IMR-90 (cell line): ENCODE results near the gene SLC22A2. TPM values are rescaled to one million over a fixed set of nuclear protein-coding genes. Genes with fewer than 3 reads are reported as not detected.

Experiments used
- ATAC-seq: fragments of 200-7000 bp; cut with Tn5 transposase; 2 replicates; pipeline ENCODE4 v1.9.1; 2020; ENCODE audit warnings: low read depth, mild to moderate bottlenecking, moderate library complexity
- BruUV-seq: library from RNA; stranded (reverse); fragments of 400-500 nt; replicated peaks from 2 replicates; lab custom pipeline; 2021; lab: Mats Ljungman, UMichigan
- CTCF ChIA-PET: fragments of 300-600 bp; formaldehyde crosslinking; extraction: SDS; loops from one replicate; lab custom pipeline; 2021; ENCODE audit warnings: antibody characterized with exemption; lab: Yijun Ruan, JAX
- POLR2A ChIA-PET: fragments of 300-600 bp; sonication (Branson Sonifier 250); formaldehyde crosslinking; loops from one replicate; lab custom pipeline; 2022; ENCODE audit warnings: antibody characterized with exemption; ENCODE audit not compliant: unreplicated experiment; lab: Charles Lee
- DNase-seq: peaks from one replicate; pipeline ENCODE4 v3.0.0; 2013
- H2AFZ ChIP-seq: replicated peaks from 2 replicates; pipeline ENCODE3; 2013; ENCODE audit warnings: low read length, mild to moderate bottlenecking; ENCODE audit not compliant: poor library complexity
- H2AK5ac ChIP-seq: 2 replicates; pipeline ENCODE4 v1.6.1; 2013; ENCODE audit warnings: low read depth, low read length, inconsistent platforms
- H2AK9ac ChIP-seq: replicated peaks from 2 replicates; pipeline ENCODE3; 2013; ENCODE audit warnings: mild to moderate bottlenecking, low read depth, low read length, moderate library complexity; ENCODE audit not compliant: poor library complexity
- H2BK120ac ChIP-seq: 2 replicates; pipeline ENCODE4 v1.6.1; 2013; ENCODE audit warnings: low read depth, low read length, inconsistent platforms
- H2BK15ac ChIP-seq: 3 replicates; pipeline ENCODE4 v1.6.1; 2013; ENCODE audit warnings: low read depth, low read length, inconsistent platforms
- H2BK20ac ChIP-seq: 2 replicates; pipeline ENCODE4 v1.6.1; 2013; ENCODE audit warnings: low read depth, mild to moderate bottlenecking, inconsistent platforms, low read length, moderate library complexity
- H2BK5ac ChIP-seq: 2 replicates; pipeline ENCODE4 v1.6.1; 2013; ENCODE audit warnings: mild to moderate bottlenecking, low read depth, low read length, inconsistent platforms; ENCODE audit not compliant: poor library complexity, severe bottlenecking
- H3K14ac ChIP-seq: replicated peaks from 2 replicates; pipeline ENCODE4 v1.6.1; 2013; ENCODE audit warnings: low read depth, low read length, inconsistent platforms
- H3K18ac ChIP-seq: 2 replicates; pipeline ENCODE4 v1.6.1; 2013; ENCODE audit warnings: low read depth, low read length, control low read depth
- H3K23ac ChIP-seq: 2 replicates; pipeline ENCODE4 v1.6.1; 2013; ENCODE audit warnings: low read depth, low read length, inconsistent platforms
- H3K27ac ChIP-seq: 2 replicates; pipeline ENCODE4 v1.5.1; 2013; ENCODE audit warnings: mild to moderate bottlenecking, control low read depth, low read length; ENCODE audit not compliant: insufficient read depth
- H3K27me3 ChIP-seq: 2 replicates; pipeline ENCODE4 v1.6.1; 2013; ENCODE audit warnings: low read length; ENCODE audit not compliant: control insufficient read depth, insufficient read depth
- H3K36me3 ChIP-seq: 2 replicates; pipeline ENCODE4 v1.6.1; 2013; ENCODE audit warnings: low read length, mixed read lengths; ENCODE audit not compliant: control insufficient read depth, insufficient read depth
- H3K4ac ChIP-seq: 2 replicates; pipeline ENCODE4 v1.6.1; 2013; ENCODE audit warnings: low read depth, low read length, inconsistent platforms
- H3K4me1 ChIP-seq: 2 replicates; pipeline ENCODE4 v1.6.1; 2013; ENCODE audit warnings: low read length, mixed read lengths; ENCODE audit not compliant: control insufficient read depth, insufficient read depth
- H3K4me2 ChIP-seq: 2 replicates; pipeline ENCODE4 v1.6.1; 2013; ENCODE audit warnings: low read depth, mild to moderate bottlenecking, control low read depth, low read length, moderate library complexity
- H3K4me3 ChIP-seq: 2 replicates; pipeline ENCODE4 v1.5.1; 2013; ENCODE audit warnings: low read depth, mild to moderate bottlenecking, control low read depth, low read length, moderate library complexity; ENCODE audit not compliant: insufficient read depth
- H3K56ac ChIP-seq: 2 replicates; pipeline ENCODE4 v1.6.1; 2013; ENCODE audit warnings: low read length, inconsistent platforms; ENCODE audit not compliant: insufficient read depth; ENCODE audit errors: extremely low read depth
- H3K79me1 ChIP-seq, 2 experiments: 2 replicates each; pipeline ENCODE4 v1.6.1; 2013; ENCODE audit warnings: low read length in 2 of 2, inconsistent platforms in 1 of 2, low read depth in 1 of 2
- H3K9ac ChIP-seq: 2 replicates; pipeline ENCODE4 v1.6.1; 2013; ENCODE audit warnings: low read depth, low read length, control low read depth
- H3K9me1 ChIP-seq: 2 replicates; pipeline ENCODE4 v1.6.1; 2013; ENCODE audit warnings: low read length, inconsistent platforms; ENCODE audit not compliant: insufficient read depth
- H3K9me3 ChIP-seq: 2 replicates; pipeline ENCODE4 v1.6.1; 2013; ENCODE audit warnings: low read length; ENCODE audit not compliant: control insufficient read depth, insufficient read depth
- H4K20me1 ChIP-seq: 2 replicates; pipeline ENCODE4 v1.6.1; 2013; ENCODE audit warnings: low read length, inconsistent platforms; ENCODE audit not compliant: insufficient read depth
- H4K5ac ChIP-seq: 2 replicates; pipeline ENCODE4 v1.6.1; 2013; ENCODE audit warnings: mild to moderate bottlenecking, low read depth, low read length, control low read depth
- H4K8ac ChIP-seq, 2 experiments: 2 replicates each; pipeline ENCODE4 v1.6.1; 2013; ENCODE audit warnings: low read depth in 2 of 2, low read length in 2 of 2, control low read depth in 1 of 2, inconsistent platforms in 1 of 2
- H4K91ac ChIP-seq: 2 replicates; pipeline ENCODE4 v1.6.1; 2013; ENCODE audit warnings: low read depth, low read length, inconsistent platforms; ENCODE audit not compliant: insufficient read depth
- FOS ChIP-seq: fragments of 150-350 bp; IDR thresholded peaks from 2 replicates; pipeline ENCODE4 v1.6.1; 2016; ENCODE audit warnings: low read depth, low read length
- MAFK ChIP-seq: IDR thresholded peaks from 2 replicates; pipeline ENCODE4 v1.6.1; 2012; ENCODE audit warnings: low read depth, low read length, improper control_type of control experiment
- NFE2L2 ChIP-seq: fragments of 150-350 bp; IDR thresholded peaks from 2 replicates; pipeline ENCODE4 v1.6.1; 2016; ENCODE audit warnings: low read depth, mild to moderate bottlenecking, low read length
- POLR2A ChIP-seq: IDR thresholded peaks from 2 replicates; pipeline ENCODE4 v1.6.1; 2012; ENCODE audit warnings: mild to moderate bottlenecking, low read depth, low read length
- SMC3 ChIP-seq: fragments of 150-350 bp; IDR thresholded peaks from 2 replicates; pipeline ENCODE4 v1.6.1; 2016; ENCODE audit warnings: low read depth, mild to moderate bottlenecking, antibody characterized with exemption, low read length, moderate library complexity
- USF2 ChIP-seq: fragments of 150-350 bp; IDR thresholded peaks from 2 replicates; pipeline ENCODE4 v1.6.1; 2017; ENCODE audit warnings: mild to moderate bottlenecking, antibody characterized with exemption, low read length, low read depth
- WGBS, 2 experiments: methylation state at CpG; one replicate each; pipeline versions ENCODE4 v1.1.5 to v1.1.7; 2013; ENCODE audit warnings: missing lambda C conversion rate in 2 of 2; ENCODE audit not compliant: insufficient read length in 1 of 2; ENCODE audit errors: extremely low coverage in 2 of 2; 5-methylcytosine and 5-hydroxymethylcytosine counted together
- dilution Hi-C: fragments of 300-500 bp; cut with HindIII; formaldehyde crosslinking; loops from one replicate; pipeline ENCODE4 v1.14.3; 2018; ENCODE audit warnings: low sequenced_read_pairs; ENCODE audit not compliant: unreplicated experiment
- in situ Hi-C: fragments of 300-500 bp; cut with MboI; formaldehyde crosslinking; loops from 3 replicates; pipeline ENCODE4 v1.14.3; 2019; ENCODE audit warnings: low sequenced_read_pairs, inconsistent platforms, mixed read lengths
- intact Hi-C: fragments of 100-400 bp; cut with micrococcal nuclease; formaldehyde crosslinking; loops from 2 replicates; pipeline ENCODE4 v1.10.0; 2022
- polyA plus RNA-seq, 3 experiments: library from polyadenylated mRNA; depleted of rRNA; stranded (reverse); fragments of >200 nt; gene quantifications; 2 replicates each; pipeline ENCODE4 v1.2.3, GENCODE V29; 2012; ENCODE audit warnings: low replicate concordance in 1 of 3
- total RNA-seq: library from RNA; depleted of rRNA; stranded (reverse); fragments of >200 nt; gene quantifications from 2 replicates; pipeline ENCODE4 v1.2.3, GENCODE V29; 2012

Gene SLC22A2
- total and polyA plus RNA-seq, 2 of the 4 experiments (the other 2 are of a cell fraction), result not detected

DNA sequence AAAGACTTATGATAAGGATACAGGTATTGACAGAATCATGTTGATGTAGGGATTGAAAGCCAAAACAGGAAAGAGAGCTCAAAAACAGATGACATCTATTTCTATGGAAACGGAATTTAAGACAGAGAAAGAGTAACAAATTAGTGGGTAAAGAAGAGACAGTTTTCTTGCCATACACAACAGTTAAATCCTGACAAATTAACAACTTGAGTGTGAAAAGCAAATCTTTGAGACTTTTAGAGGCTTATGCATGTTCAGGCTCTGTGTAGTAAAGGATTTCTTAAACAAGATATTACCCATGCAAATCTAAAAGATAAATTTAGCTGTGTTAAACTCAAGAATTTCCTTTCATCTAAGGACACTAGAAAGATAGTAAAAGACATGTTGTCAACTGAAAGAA, 68.5 kb downstream of the SLC22A2 start:
- no peak overlapping the region for H2AFZ ChIP-seq
- H3K56ac ChIP-seq, result no peak overlapping the region
- no peak overlapping the region for H3K18ac ChIP-seq
- H2AK9ac ChIP-seq, result no peak overlapping the region
- H3K4me2 ChIP-seq, result no peak overlapping the region
- no peak overlapping the region for H2BK120ac ChIP-seq
- no peak overlapping the region for H4K8ac ChIP-seq
- ChIA-PET CTCF (no interaction called here), POLR2A (no interaction called here)
- no peak overlapping the region for H3K4ac ChIP-seq
- H4K5ac ChIP-seq, result no peak overlapping the region
- BruUV-seq, result no TSS peak
- no peak overlapping the region for H4K91ac ChIP-seq
- WGBS, 2 experiments, result no CpG with 5 or more reads among the region's 1 CpG
- H2BK15ac ChIP-seq, result no peak overlapping the region
- H2AK5ac ChIP-seq, result no peak overlapping the region
- no peak overlapping the region for H3K23ac ChIP-seq
- H3K4me3 ChIP-seq, result no peak overlapping the region
- no peaks in the 10 kb centered on the region for H4K20me1 ChIP-seq
- no peak for DNase-seq
- no peaks in the 10 kb centered on the region for H3K36me3 ChIP-seq
- in situ Hi-C loops (no loop called here), dilution Hi-C loops (no loop called here), intact Hi-C loops (no loop called here)
- no peaks in the 10 kb centered on the region for H3K27me3 ChIP-seq
- H3K27ac ChIP-seq, result no peak overlapping the region
- TF ChIP-seq SMC3 (no peak), NFE2L2 (no peak), MAFK (no peak), USF2 (no peak), FOS (no peak), POLR2A (no peak)
- ATAC-seq, result no peak
- no peak overlapping the region for H3K14ac ChIP-seq
- no peaks in the 10 kb centered on the region for H3K4me1 ChIP-seq
- no peaks in the 10 kb centered on the region for H3K79me1 ChIP-seq
- H2BK5ac ChIP-seq, result no peak overlapping the region
- peaks cover 8% of the 10 kb centered on the region; the same call in 1 of the 2 replicates for H3K9me3 ChIP-seq
- H3K9me1 ChIP-seq, result no peaks in the 10 kb centered on the region
- no peak overlapping the region for H3K9ac ChIP-seq
- no peak overlapping the region for H2BK20ac ChIP-seq
